Heart right ventricle (tissue), 16 donors: ENCODE data around the gene ATP11A. TPM values are rescaled to one million over a fixed set of nuclear protein-coding genes. Genes with fewer than 3 reads are reported as not detected.

ENCODE experiments used
- ATAC-seq, 8 donors: fragments of 200-7000 bp; cut with Tn5 transposase; one replicate each; pipeline ENCODE4 v1.9.1; 2020; ENCODE audit warnings: mild to moderate bottlenecking in 8 of 8, moderate library complexity in 8 of 8, moderate number of reproducible peaks in 1 of 8
- DNase-seq, 2 donors: peaks; one replicate each; pipeline ENCODE4 v3.0.0-alpha.2; 2020
- H3K27ac ChIP-seq, 10 donors: fragments of 200-600 bp; sonication (generic) in 2 of 10; one replicate each; pipeline versions ENCODE4 v1.5.0 to v1.8.0; 2020 to 2022; ENCODE audit warnings: mild to moderate bottlenecking in 3 of 10
- H3K27me3 ChIP-seq, 7 donors: fragments of 200-600 bp; one replicate each; pipeline ENCODE4 v1.8.0; 2021 to 2022; ENCODE audit warnings: mild to moderate bottlenecking in 2 of 7
- H3K36me3 ChIP-seq, 9 donors: fragments of 200-600 bp; sonication (generic) in 1 of 9; one replicate each; pipeline versions ENCODE4 v1.5.0 to v1.8.0; 2020 to 2022; ENCODE audit warnings: mild to moderate bottlenecking in 2 of 9
- H3K4me1 ChIP-seq, 9 donors: fragments of 200-600 bp; sonication (generic) in 1 of 9; one replicate each; pipeline versions ENCODE4 v1.5.0 to v1.8.0; 2020 to 2022; ENCODE audit warnings: mild to moderate bottlenecking in 4 of 9
- H3K4me3 ChIP-seq, 10 donors: fragments of 200-600 bp; sonication (generic) in 2 of 10; one replicate each; pipeline versions ENCODE4 v1.5.0 to v1.8.0; 2020 to 2022; ENCODE audit warnings: mild to moderate bottlenecking in 7 of 10, moderate library complexity in 2 of 10
- H3K9me3 ChIP-seq, 11 donors: fragments of 200-600 bp in 10 of 11; sonication (generic) in 2 of 11; one replicate each; pipeline versions ENCODE4 v1.5.0 to v1.8.0; 2013 to 2022; ENCODE audit warnings: mild to moderate bottlenecking in 2 of 11, control low read depth in 1 of 11, moderate library complexity in 1 of 11
- CTCF ChIP-seq, 9 donors: fragments of 200-600 bp; sonication (generic) in 2 of 9; IDR thresholded peaks; one replicate each; pipeline versions ENCODE4 v1.5.0 to v1.8.0; 2021 to 2022; ENCODE audit warnings: antibody characterized with exemption in 9 of 9, mild to moderate bottlenecking in 5 of 9, moderate library complexity in 1 of 9
- WGBS, 2 donors: extraction: QIAGEN DNeasy Blood & Tissue Kit; methylation state at CpG; one replicate each; pipeline ENCODE4 v1.1.7; 2013; ENCODE audit warnings: inconsistent platforms in 1 of 2; 5-methylcytosine and 5-hydroxymethylcytosine counted together
- intact Hi-C, 10 donors: fragments of 100-400 bp; cut with DNase I; formaldehyde crosslinking; loops; one replicate each; pipeline versions ENCODE4 v1.11.1 to v1.14.2; 2022
- polyA plus RNA-seq, 2 donors: library from polyadenylated mRNA; stranded (reverse); fragments of 200-250 nt; gene quantifications; one replicate each; pipeline ENCODE4 v1.2.3, GENCODE V29; 2013
- total RNA-seq, 10 donors: library from RNA; stranded (reverse); fragmentation: NEBNext Ultra II Directional in 3 of 10; extraction: Animal tissue kit (Norgen Biotek cat#: 25700) in 3 of 10; gene quantifications; one replicate each; pipeline versions ENCODE4 v1.2.1 to v1.2.4, GENCODE V29; 2021 to 2023
- donor health status: Arrhythmogenic right ventricular cardiomyopathy.
- donor health status: ischemic (EF 13 %, LVEDD 7.1; RV severe dilation, severe dysfunction).
- donor health status: healthy with polysubstance abuse.
- donor health status: DM: no; HTN: yes; CAD: no.
- donor health status: DM: no; HTN: no; CAD: no.
- donor health status: ischemic (EF 25% LVEDD 6.9; RV normal size, moderate dysfunction).
- donor health status: ischemic (EF 25% LVEDD 5.7; RV mildly dilated, moderate dysfunction).
- donor health status: healthy.
- donor health status: DM: yes; HTN: yes; CAD: no.
- donor health status: Ischemic cardiomyopathy.
- donor health status: ischemic (EF 35%, LVEDD 5.7; RV mildly dilated, moderate dysfunction).
- donor health status: nonischemic (EF 11% LVEDD 7.7; RV severe dilation, severe dysfunction).
- donor health status: DM: yes; HTN: yes; CAD: no.
- donor health status: PGD.
- donor health status: ischemic (EF 29% LVEDD 5.4; RV normal size, mild dysfunction).
- donor health status: nonischemic (EF 23%, LVEDD 6.1; RV moderate dilation, normal function).

Gene ATP11A
- total and polyA plus RNA-seq, 12 donors = 20.0 to 164 (median 107) TPM

- Histone ChIP-seq H3K9me3 (no peaks in the 10 kb centered on the region), H3K36me3 (peaks cover 0 to 43% (median 10%) of the 10 kb centered on the region in 9 donors), H3K4me3 (no peak overlapping the region), H3K27ac (no peak overlapping the region), H3K4me1 (peaks cover 0 to 17% (median 11%) of the 10 kb centered on the region in 9 donors), H3K27me3 (peaks cover 0 to 6% (median 0%) of the 10 kb centered on the region in 7 donors)
- peak in 4 of 8 donors; percentile 2 to 18 (median 8) for ATAC-seq
- DNase-seq = no peak
- no peak for TF ChIP-seq CTCF (IDR thresholded peaks at IDR 0.05)
- 86 to 90% methylated on average over 19 of the region's 19 CpGs for WGBS, 2 donors
- intact Hi-C loops = no loop called here
These were observed 195.5 kb downstream of the ATP11A start for GRCh38 chr13:112885242-112885781.

GRCh38 chr13:112885782-112886268, 196.0 kb downstream of the ATP11A start:
- WGBS, 2 donors = 1 to 5% methylated on average over 25 of the region's 25 CpGs
- no peak for TF ChIP-seq CTCF (IDR thresholded peaks at IDR 0.05)
- peaks cover 0 to 11% (median 0%) of the 10 kb centered on the region in 7 donors for H3K27me3 ChIP-seq
- DNase-seq (peak; percentile 75 to 83), ATAC-seq (peak; percentile 85 to 94 (median 92))
- H3K36me3 ChIP-seq = peaks cover 0 to 37% (median 6%) of the 10 kb centered on the region in 9 donors
- H3K9me3 ChIP-seq = no peaks in the 10 kb centered on the region
- H3K27ac ChIP-seq = no peak overlapping the region
- intact Hi-C loops = no loop called here
- peak overlapping the region in 4 of 10 donors; percentile 3 to 21 (median 7) for H3K4me3 ChIP-seq
- peaks cover 0 to 16% (median 11%) of the 10 kb centered on the region in 9 donors for H3K4me1 ChIP-seq

GRCh38 chr13:112887151-112887550, 197.3 kb downstream of the ATP11A start:
- peaks cover 0 to 16% (median 11%) of the 10 kb centered on the region in 9 donors for H3K4me1 ChIP-seq
- DNase-seq = no peak
- H3K27ac ChIP-seq = no peak overlapping the region
- 94 to 96% methylated on average over 6 of the region's 6 CpGs for WGBS, 2 donors
- H3K4me3 ChIP-seq = no peak overlapping the region
- intact Hi-C loops = no loop called here
- TF ChIP-seq CTCF (IDR thresholded peaks at IDR 0.05) = no peak
- no peaks in the 10 kb centered on the region for H3K9me3 ChIP-seq
- peaks cover 0 to 24% (median 3%) of the 10 kb centered on the region in 9 donors for H3K36me3 ChIP-seq
- H3K27me3 ChIP-seq = peaks cover 0 to 21% (median 9%) of the 10 kb centered on the region in 7 donors
- no peak for ATAC-seq

- DNase-seq (no peak), ATAC-seq (no peak)
- intact Hi-C loops = no loop called here
- no peak for TF ChIP-seq CTCF (IDR thresholded peaks at IDR 0.05)
- no peaks in the 10 kb centered on the region for H3K9me3 ChIP-seq
- no peak overlapping the region for H3K27ac ChIP-seq
- H3K27me3 ChIP-seq = peaks cover 0 to 23% (median 13%) of the 10 kb centered on the region in 7 donors
- peaks cover 0 to 20% (median 12%) of the 10 kb centered on the region in 9 donors for H3K4me1 ChIP-seq
- no peak overlapping the region for H3K4me3 ChIP-seq
- 83 to 87% methylated on average over 10 of the region's 10 CpGs for WGBS, 2 donors
- peaks cover 0 to 20% (median 0%) of the 10 kb centered on the region in 9 donors for H3K36me3 ChIP-seq
These were observed 197.7 kb downstream of the ATP11A start for GRCh38 chr13:112887557-112887991.
